Measurements from ENCODE around the gene FAXC.

DNA sequence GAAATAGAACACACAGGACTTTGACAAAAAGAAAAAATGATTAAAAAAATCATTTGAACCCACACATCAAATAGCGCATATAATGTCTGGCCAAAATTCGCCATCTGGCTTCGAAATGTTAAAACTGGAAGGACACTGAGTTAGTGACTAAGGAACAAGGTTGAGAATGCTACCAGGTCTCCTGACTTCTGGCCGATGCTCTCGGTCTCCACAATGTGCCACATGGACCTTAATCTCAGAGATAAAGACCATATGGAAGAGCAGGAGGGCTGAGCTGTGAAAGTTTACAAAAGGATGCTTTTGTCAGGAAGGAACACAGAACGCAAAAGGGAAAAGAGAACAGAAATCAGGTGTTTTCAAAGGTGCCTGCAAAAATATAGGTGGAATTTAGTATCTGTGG, 54.7 kb downstream of the FAXC start:
- TF ChIP-seq, protein P1, sequence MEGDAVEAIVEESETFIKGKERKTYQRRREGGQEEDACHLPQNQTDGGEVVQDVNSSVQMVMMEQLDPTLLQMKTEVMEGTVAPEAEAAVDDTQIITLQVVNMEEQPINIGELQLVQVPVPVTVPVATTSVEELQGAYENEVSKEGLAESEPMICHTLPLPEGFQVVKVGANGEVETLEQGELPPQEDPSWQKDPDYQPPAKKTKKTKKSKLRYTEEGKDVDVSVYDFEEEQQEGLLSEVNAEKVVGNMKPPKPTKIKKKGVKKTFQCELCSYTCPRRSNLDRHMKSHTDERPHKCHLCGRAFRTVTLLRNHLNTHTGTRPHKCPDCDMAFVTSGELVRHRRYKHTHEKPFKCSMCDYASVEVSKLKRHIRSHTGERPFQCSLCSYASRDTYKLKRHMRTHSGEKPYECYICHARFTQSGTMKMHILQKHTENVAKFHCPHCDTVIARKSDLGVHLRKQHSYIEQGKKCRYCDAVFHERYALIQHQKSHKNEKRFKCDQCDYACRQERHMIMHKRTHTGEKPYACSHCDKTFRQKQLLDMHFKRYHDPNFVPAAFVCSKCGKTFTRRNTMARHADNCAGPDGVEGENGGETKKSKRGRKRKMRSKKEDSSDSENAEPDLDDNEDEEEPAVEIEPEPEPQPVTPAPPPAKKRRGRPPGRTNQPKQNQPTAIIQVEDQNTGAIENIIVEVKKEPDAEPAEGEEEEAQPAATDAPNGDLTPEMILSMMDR (IDR thresholded peaks at IDR 0.05; ENCODE audit: low read depth, low read length) = no peak
- no peak for TF ChIP-seq EZH2phosphoT487 (IDR thresholded peaks at IDR 0.05; ENCODE audit: low read depth)

Measured in OCI-LY3 (cell line).